ENCODE results near the gene DUSP3. TPM values are rescaled to one million over a fixed set of nuclear protein-coding genes. Genes with fewer than 3 reads are reported as not detected.

DUSP3 gene
- total and polyA plus RNA-seq, 2 of the 13 experiments (the other 11 are each of a cell fraction or from before 2014, with no cell fraction given), result 60.0 to 71.5 TPM

DNA sequence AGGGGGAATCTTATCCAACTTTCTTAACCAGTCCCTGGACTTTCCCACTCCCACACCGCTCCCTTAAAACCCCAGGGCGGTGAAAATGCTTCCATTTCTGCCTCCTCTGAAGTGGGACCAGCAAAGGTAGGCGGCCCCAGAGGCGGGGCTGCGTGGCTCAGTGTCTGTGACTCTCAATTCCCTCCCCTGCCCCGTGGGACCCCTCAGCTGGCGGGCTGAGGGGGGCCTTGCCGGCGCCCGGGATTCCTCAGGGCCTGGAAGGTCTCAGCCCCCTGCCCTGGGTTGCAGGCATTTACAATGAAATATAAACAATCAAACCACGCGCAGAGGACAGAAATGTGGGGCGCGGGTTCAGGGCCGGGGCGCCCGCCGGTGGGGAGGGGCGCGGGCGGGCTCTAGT, 23.8 kb downstream of the DUSP3 start:
- no peak overlapping the region for H3K27ac ChIP-seq (ENCODE audit: extremely low read length, insufficient read depth, low read length)
- in situ Hi-C loops (cut with HindIII; ENCODE audit: extremely low pct_ligation_motif_present, low pct_unique_long_range_greater_than_20kb) (loop anchor here (5.0 kb wide), 1 partner anchor 178 kb away; no protein-coding TSS in a partner anchor), intact Hi-C loops (cut with micrococcal nuclease; ENCODE audit: unreplicated experiment) (no loop called here)
- H4K20me1 ChIP-seq (ENCODE audit: insufficient read depth, low read length), result no peaks in the 10 kb centered on the region
- peaks cover 17 to 78% of the 10 kb centered on the region in 2 experiments for H3K27me3 ChIP-seq (ENCODE audit: control insufficient read depth in 1 of 2, insufficient read depth in 2 of 2, low read length in 2 of 2)
- DNase-seq (ENCODE audit: low spot score) (no peak), ATAC-seq (no peak), FAIRE-seq (no peak)
- no peak overlapping the region for H3K4me3 ChIP-seq (replicated peaks in 1 of 3; ENCODE audit: insufficient read depth in 1 of 3, low read depth in 2 of 3, low read length in 3 of 3)
- WGBS (ENCODE audit: low lambda C conversion rate), result 61% methylated on average over 14 of the region's 21 CpGs
- no peaks in the 10 kb centered on the region for H3K79me2 ChIP-seq (ENCODE audit: insufficient read depth, low read length)
- H3K9ac ChIP-seq (ENCODE audit: insufficient read depth, low read depth, low read length), result no peak overlapping the region
- BruUV-seq (replicated peaks), result no TSS peak
- no peak overlapping the region for H3K4me2 ChIP-seq (ENCODE audit: low read depth, low read length)
- no peaks in the 10 kb centered on the region for H3K36me3 ChIP-seq (replicated peaks in 1 of 2; ENCODE audit: control insufficient read depth in 1 of 2, insufficient read depth in 2 of 2, low read length in 2 of 2)
- no peak for TF ChIP-seq ZBTB7A (CRISPR knock-in tag; IDR thresholded peaks at IDR 0.05)
- no peak for TF ChIP-seq ZNF234 (CRISPR knock-in tag; conservative IDR thresholded peaks at IDR 0.05)
- TF ChIP-seq GATA4 (IDR thresholded peaks at IDR 0.05; ENCODE audit: borderline replicate concordance, low read depth), result no peak
- TF ChIP-seq, protein P1, sequence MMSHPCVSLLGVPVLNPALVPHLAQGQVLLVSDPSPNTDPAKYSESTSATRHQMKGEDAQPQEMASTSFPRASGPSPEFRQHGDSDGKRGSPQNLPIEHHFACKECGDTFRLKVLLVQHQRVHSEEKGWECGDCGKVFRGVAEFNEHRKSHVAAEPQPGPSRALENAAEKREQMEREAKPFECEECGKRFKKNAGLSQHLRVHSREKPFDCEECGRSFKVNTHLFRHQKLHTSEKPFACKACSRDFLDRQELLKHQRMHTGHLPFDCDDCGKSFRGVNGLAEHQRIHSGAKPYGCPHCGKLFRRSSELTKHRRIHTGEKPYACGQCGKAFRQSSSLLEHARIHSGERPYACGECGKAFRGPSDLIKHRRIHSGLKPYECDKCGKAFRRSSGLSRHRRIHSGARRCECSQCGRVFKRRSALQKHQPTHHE (CRISPR knock-in tag; IDR thresholded peaks at IDR 0.05; ENCODE audit: borderline replicate concordance), result no peak
- no peak for TF ChIP-seq ZBTB1 (CRISPR knock-in tag; IDR thresholded peaks at IDR 0.05; ENCODE audit: borderline replicate concordance)
- TF ChIP-seq ZNF660 (CRISPR knock-in tag; IDR thresholded peaks at IDR 0.05; ENCODE audit: borderline replicate concordance, low read depth), result no peak
- CTCF ChIA-PET (ENCODE audit: low intra/inter-chr PET ratio, low total read pairs), result interaction anchor here (2.4 kb wide), 1 partner anchor 61 kb away, joined by 10 read pairs; no protein-coding TSS in a partner anchor
- H3K9me3 ChIP-seq (ENCODE audit: low read length), result no peaks in the 10 kb centered on the region
- H3K4me1 ChIP-seq (ENCODE audit: insufficient read depth, low read length), result peaks cover 12% of the 10 kb centered on the region
- POLR2A ChIA-PET, result interaction anchor here (0.7 kb wide), 1 partner anchor 17 kb away, joined by 3 read pairs; no protein-coding TSS in a partner anchor
- no peak overlapping the region for H2AFZ ChIP-seq (ENCODE audit: low read length)

DNA sequence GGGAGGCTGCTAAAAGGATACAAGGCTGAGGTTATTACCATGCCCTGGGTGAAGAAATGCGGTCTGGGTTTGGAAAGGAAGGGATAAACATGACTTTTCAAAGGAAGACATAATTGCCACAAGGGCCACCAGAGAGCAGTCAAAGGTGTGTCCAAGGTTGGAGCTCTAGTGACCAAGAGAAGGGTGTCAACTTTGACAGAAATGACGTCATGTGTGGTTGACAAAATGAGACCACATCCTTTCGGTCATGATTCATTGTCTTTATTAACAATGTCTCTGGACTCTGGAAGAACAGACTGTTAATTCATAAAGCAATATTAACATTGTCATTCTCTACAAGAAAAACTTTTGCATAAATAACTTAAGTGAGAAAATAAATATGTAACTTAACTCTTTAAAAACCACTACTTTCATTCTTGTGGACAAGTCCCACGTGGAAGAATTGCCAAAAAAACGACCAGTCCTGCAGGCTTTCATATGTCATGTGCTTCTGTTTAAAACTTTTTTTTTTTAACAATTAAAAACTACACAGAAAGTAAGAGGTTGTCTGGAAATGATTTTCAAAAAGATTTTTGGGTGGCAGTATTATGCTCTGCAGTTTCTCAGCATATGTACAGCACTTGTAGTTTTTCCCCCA, 25.2 kb downstream of the DUSP3 start:
- no peak overlapping the region for H3K27ac ChIP-seq (ENCODE audit: extremely low read length, insufficient read depth, low read length)
- H3K4me3 ChIP-seq (replicated peaks in 1 of 3; ENCODE audit: insufficient read depth in 1 of 3, low read depth in 2 of 3, low read length in 3 of 3), result no peak overlapping the region
- peaks cover 12% of the 10 kb centered on the region for H3K4me1 ChIP-seq (ENCODE audit: insufficient read depth, low read length)
- no peaks in the 10 kb centered on the region for H4K20me1 ChIP-seq (ENCODE audit: insufficient read depth, low read length)
- H3K36me3 ChIP-seq (replicated peaks in 1 of 2; ENCODE audit: control insufficient read depth in 1 of 2, insufficient read depth in 2 of 2, low read length in 2 of 2), result no peaks in the 10 kb centered on the region
- FAIRE-seq (no peak), DNase-seq (ENCODE audit: low spot score) (no peak), ATAC-seq (no peak)
- H3K4me2 ChIP-seq (ENCODE audit: low read depth, low read length), result no peak overlapping the region
- CTCF ChIA-PET (ENCODE audit: low intra/inter-chr PET ratio, low total read pairs), result interaction anchor here (2.4 kb wide), 1 partner anchor 59 kb away, joined by 10 read pairs; no protein-coding TSS in a partner anchor
- intact Hi-C loops (cut with micrococcal nuclease; ENCODE audit: unreplicated experiment) (no loop called here), in situ Hi-C loops (cut with HindIII; ENCODE audit: extremely low pct_ligation_motif_present, low pct_unique_long_range_greater_than_20kb) (no loop called here)
- H3K79me2 ChIP-seq (ENCODE audit: insufficient read depth, low read length), result no peaks in the 10 kb centered on the region
- H3K9me3 ChIP-seq (ENCODE audit: low read length), result no peaks in the 10 kb centered on the region
- POLR2A ChIA-PET, result no interaction called here
- H3K27me3 ChIP-seq (ENCODE audit: control insufficient read depth in 1 of 2, insufficient read depth in 2 of 2, low read length in 2 of 2), result peaks cover 16 to 75% of the 10 kb centered on the region in 2 experiments
- no peak overlapping the region for H3K9ac ChIP-seq (ENCODE audit: insufficient read depth, low read depth, low read length)
- BruUV-seq (replicated peaks), result no TSS peak
- no peak overlapping the region for H2AFZ ChIP-seq (ENCODE audit: low read length)
- 19% methylated on average over 5 of the region's 5 CpGs for WGBS (ENCODE audit: low lambda C conversion rate)
- TF ChIP-seq HNRNPH1 (optimal IDR thresholded peaks at IDR 0.05; ENCODE audit: low read depth, low read length), result no peak
- peak; percentile 99 for TF ChIP-seq ATF7 (IDR thresholded peaks at IDR 0.05)
- TF ChIP-seq ATF7 (CRISPR knock-in tag; IDR thresholded peaks at IDR 0.05), result no peak
- 0 out of 2 replicates have a peak, but pooled peaks have one; percentile 47 for TF ChIP-seq ZBTB21 (CRISPR knock-in tag; IDR thresholded peaks at IDR 0.05)
- no peak for TF ChIP-seq ZFP90 (CRISPR knock-in tag; IDR thresholded peaks at IDR 0.05; ENCODE audit: borderline replicate concordance)
- TF ChIP-seq SP4 (CRISPR knock-in tag; IDR thresholded peaks at IDR 0.05), result no peak
- no peak for TF ChIP-seq ZUFSP (CRISPR knock-in tag; IDR thresholded peaks at IDR 0.05; ENCODE audit: borderline replicate concordance)
- TF ChIP-seq ZNF292 (CRISPR knock-in tag; IDR thresholded peaks at IDR 0.05; ENCODE audit: borderline replicate concordance, low read depth), result no peak
- no peak for TF ChIP-seq ZNF589 (CRISPR knock-in tag; conservative IDR thresholded peaks at IDR 0.05)
- TF ChIP-seq ZNF317 (CRISPR knock-in tag; IDR thresholded peaks at IDR 0.05), result no peak
